Thymus (tissue), 14 donors: ENCODE data around the gene RMI2. TPM values are rescaled to one million over a fixed set of nuclear protein-coding genes. Genes with fewer than 3 reads are reported as not detected.
"Not testable (repeated sequence)": the region's sequence is repeated elsewhere in the genome, so short reads cannot be mapped to it uniquely, and the experiment has no call there.

Experiments
- DNase-seq, 9 donors: peaks; one replicate each; pipeline ENCODE4 v3.0.0-alpha.2; 2013; ENCODE audit warnings: low spot score in 9 of 9, low read depth in 6 of 9, missing footprints in 1 of 9
- H3K27ac ChIP-seq, 2 donors: one replicate each; pipeline ENCODE4 v1.5.1; 2013; ENCODE audit warnings: control low read depth in 1 of 2, low read depth in 1 of 2, low read length in 1 of 2, mild to moderate bottlenecking in 1 of 2, moderate library complexity in 1 of 2
- H3K27me3 ChIP-seq, 2 donors: one replicate each; pipeline ENCODE4 v1.5.1; 2013; ENCODE audit warnings: low read length in 1 of 2; ENCODE audit not compliant: control insufficient read depth in 2 of 2, insufficient read depth in 1 of 2
- H3K36me3 ChIP-seq, 2 donors: one replicate each; pipeline ENCODE4 v1.5.1; 2013; ENCODE audit warnings: low read length in 1 of 2, mild to moderate bottlenecking in 1 of 2, moderate library complexity in 1 of 2; ENCODE audit not compliant: control insufficient read depth in 2 of 2, insufficient read depth in 2 of 2
- H3K4me1 ChIP-seq, 2 donors: one replicate each; pipeline ENCODE4 v1.5.1; 2013; ENCODE audit warnings: low read length in 2 of 2; ENCODE audit not compliant: control insufficient read depth in 2 of 2, insufficient read depth in 2 of 2
- H3K4me3 ChIP-seq, 2 donors: one replicate each; pipeline ENCODE4 v1.5.1; 2013; ENCODE audit warnings: low read length in 2 of 2, control low read depth in 1 of 2, mild to moderate bottlenecking in 1 of 2
- H3K9me3 ChIP-seq, 2 donors: one replicate each; pipeline ENCODE4 v1.5.1; 2013; ENCODE audit warnings: low read length in 1 of 2, mild to moderate bottlenecking in 1 of 2; ENCODE audit not compliant: control insufficient read depth in 2 of 2, insufficient read depth in 1 of 2
- WGBS: extraction: QIAGEN DNeasy Blood & Tissue Kit; methylation state at CpG from one replicate; pipeline ENCODE4 v1.1.7; 2013; 5-methylcytosine and 5-hydroxymethylcytosine counted together
- long read RNA-seq, 10 donors: transcript quantifications; one replicate each; lab custom pipeline, GENCODE V29; 2026
- polyA plus RNA-seq: library from polyadenylated mRNA; stranded (reverse); fragments of 200-250 nt; gene quantifications from one replicate; pipeline ENCODE4 v1.2.3, GENCODE V29; 2013
- total RNA-seq: library from RNA; stranded (reverse); fragments of 120-200 nt; gene quantifications from one replicate; pipeline ENCODE4 v1.2.4, GENCODE V29; 2013
- donor health status: healthy.

The RMI2 gene
- total RNA-seq (29.2 TPM), polyA plus RNA-seq (15.6 TPM)
- long read RNA-seq, donor 1, partial matches to known transcripts: 0 of 1 reads
- long read RNA-seq, donor 1, other reads (novel, unspliced or antisense): 0 of 1 reads
- long read RNA-seq, donor 2: 0 reads
- long read RNA-seq, donor 3, transcript RMI2-201 (2 exons, 1,457 nt): major isoform, 14 of 65 reads
- long read RNA-seq, donor 3, partial matches to known transcripts: 0 of 65 reads
- long read RNA-seq, donor 3, other reads (novel, unspliced or antisense): 51 of 65 reads
- long read RNA-seq, donor 4, transcript RMI2-201 (2 exons, 1,457 nt): major isoform, 8 of 79 reads
- long read RNA-seq, donor 4, partial matches to known transcripts: 0 of 79 reads
- long read RNA-seq, donor 4, other reads (novel, unspliced or antisense): 69 of 79 reads
- long read RNA-seq, donor 5, transcript RMI2-201 (2 exons, 1,457 nt): major isoform, 34 of 34 reads
- long read RNA-seq, donor 5, partial matches to known transcripts: 0 of 34 reads
- long read RNA-seq, donor 5, other reads (novel, unspliced or antisense): 0 of 34 reads
- long read RNA-seq, donor 6, transcript RMI2-201 (2 exons, 1,457 nt): major isoform, 23 of 74 reads
- long read RNA-seq, donor 6, partial matches to known transcripts: 0 of 74 reads
- long read RNA-seq, donor 6, other reads (novel, unspliced or antisense): 51 of 74 reads
- long read RNA-seq, donor 7, transcript RMI2-201 (2 exons, 1,457 nt): major isoform, 20 of 22 reads
- long read RNA-seq, donor 7, partial matches to known transcripts: 0 of 22 reads
- long read RNA-seq, donor 7, other reads (novel, unspliced or antisense): 0 of 22 reads
- long read RNA-seq, donor 8, transcript RMI2-201 (2 exons, 1,457 nt): major isoform, 15 of 15 reads
- long read RNA-seq, donor 8, partial matches to known transcripts: 0 of 15 reads
- long read RNA-seq, donor 8, other reads (novel, unspliced or antisense): 0 of 15 reads
- long read RNA-seq, donor 9, transcript RMI2-201 (2 exons, 1,457 nt): major isoform, 12 of 33 reads
- long read RNA-seq, donor 9, partial matches to known transcripts: 20 of 33 reads
- long read RNA-seq, donor 9, other reads (novel, unspliced or antisense): 0 of 33 reads
- long read RNA-seq, donor 10, transcript RMI2-201 (2 exons, 1,457 nt): major isoform, 26 of 26 reads
- long read RNA-seq, donor 10, partial matches to known transcripts: 0 of 26 reads
- long read RNA-seq, donor 10, other reads (novel, unspliced or antisense): 0 of 26 reads

DNA sequence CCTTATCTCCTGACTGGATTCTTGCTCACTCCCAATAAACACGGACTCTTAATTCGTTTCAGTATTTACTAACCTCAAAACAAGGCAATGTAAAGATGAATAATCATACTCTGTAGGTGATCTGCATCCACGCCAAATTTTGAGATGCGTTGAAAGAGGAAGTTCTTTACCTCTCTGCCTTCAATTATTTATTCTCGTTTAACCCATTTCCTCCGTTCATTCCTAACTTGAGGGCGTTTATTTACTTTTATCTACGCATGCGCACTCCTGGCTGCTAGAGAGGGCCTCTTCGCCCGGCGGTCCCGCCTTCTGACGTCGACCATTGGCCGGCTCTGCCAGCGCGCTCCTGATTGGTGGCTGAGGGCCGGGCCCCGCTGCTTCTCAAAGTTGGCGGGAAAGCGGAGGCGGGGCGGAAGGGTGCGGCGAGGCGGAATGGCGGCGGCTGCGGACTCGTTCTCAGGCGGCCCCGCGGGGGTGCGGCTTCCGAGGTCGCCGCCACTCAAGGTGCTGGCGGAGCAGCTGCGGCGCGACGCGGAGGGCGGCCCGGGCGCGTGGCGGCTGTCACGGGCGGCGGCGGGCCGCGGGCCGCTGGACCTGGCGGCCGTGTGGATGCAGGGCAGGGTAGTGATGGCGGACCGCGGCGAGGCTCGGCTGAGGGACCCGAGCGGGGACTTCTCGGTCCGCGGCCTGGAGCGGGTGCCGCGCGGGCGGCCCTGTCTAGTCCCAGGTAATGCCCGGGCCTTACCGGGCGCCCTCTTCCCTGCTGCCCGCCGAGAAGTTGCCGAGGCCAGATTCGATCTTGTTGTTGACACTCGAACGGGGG lies at the start of gene RMI2:
Gene RMI2 (plus strand): TSS at position 420 of the 823 bp plus-strand sequence. CDS start 13 bp downstream, at position 433.
- H3K27ac ChIP-seq: peak within 1 kb of the TSS in 1 of 2 donors; percentile 72
- peaks cover 3 to 4% of the 10 kb centered on the region in 2 donors for H3K36me3 ChIP-seq
- peak; percentile 93 to 98 (median 97) for DNase-seq
- under 1% methylated on average over 82 of the region's 82 CpGs for WGBS
- peak within 1 kb of the TSS; percentile 54 to 84 for H3K4me3 ChIP-seq
- no peaks in the 10 kb centered on the region for H3K9me3 ChIP-seq
- H3K4me1 ChIP-seq: peaks cover 16 to 68% of the 10 kb centered on the region in 2 donors
- no peaks in the 10 kb centered on the region for H3K27me3 ChIP-seq

DNA sequence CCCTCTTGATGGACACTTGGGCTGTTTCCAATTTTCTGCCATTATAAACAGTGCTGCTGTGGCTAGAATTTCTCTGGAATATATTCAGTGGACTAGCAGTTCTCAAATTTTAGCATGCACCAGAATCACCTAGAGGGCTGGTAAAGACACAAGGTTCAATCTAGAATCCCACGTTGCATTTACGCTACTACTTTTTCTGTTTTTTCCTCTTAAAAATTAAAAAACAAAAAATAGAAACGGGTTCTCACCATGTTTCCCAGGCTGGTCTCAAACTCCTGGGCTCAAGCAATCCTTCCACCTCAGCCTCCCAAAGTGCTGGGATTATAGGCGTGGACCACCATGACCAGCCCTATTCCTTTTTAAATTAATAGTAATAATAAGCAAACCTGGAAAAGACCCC lies 49.6 kb upstream of the RMI2 start:
- H3K4me3 ChIP-seq: no peak overlapping the region
- H3K27me3 ChIP-seq: no peaks in the 10 kb centered on the region
- H3K4me1 ChIP-seq: peaks cover 57 to 84% of the 10 kb centered on the region in 2 donors
- no peaks in the 10 kb centered on the region for H3K36me3 ChIP-seq
- DNase-seq: no peak
- peaks cover 0 to 4% of the 10 kb centered on the region in 2 donors for H3K9me3 ChIP-seq
- H3K27ac ChIP-seq: no peak overlapping the region
- WGBS: over 99% methylated on average over 4 of the region's 4 CpGs

DNA sequence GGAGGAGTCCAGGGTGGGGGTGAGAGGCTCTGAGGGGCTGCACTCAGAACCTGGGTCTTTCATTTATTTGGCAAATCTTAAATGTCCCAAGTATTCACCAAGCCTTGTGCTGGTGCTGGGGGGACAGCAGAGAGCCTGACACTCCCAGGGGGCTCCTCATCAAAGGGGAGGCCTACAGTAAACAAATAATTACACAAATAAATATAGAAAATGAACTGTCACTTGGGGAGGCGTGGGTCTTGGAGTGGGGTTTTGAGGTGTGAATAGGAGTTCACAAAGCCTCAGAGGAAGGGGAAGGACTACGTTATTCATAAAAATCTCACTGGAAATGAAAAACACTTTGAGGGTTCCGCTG lies 48.9 kb upstream of the RMI2 start:
- Histone ChIP-seq H3K36me3 (no peaks in the 10 kb centered on the region), H3K9me3 (peaks cover 0 to 4% of the 10 kb centered on the region in 2 donors), H3K4me1 (peaks cover 58 to 89% of the 10 kb centered on the region in 2 donors), H3K4me3 (no peak overlapping the region), H3K27ac (peak overlapping the region; percentile 10 to 96), H3K27me3 (no peaks in the 10 kb centered on the region)
- 90% methylated on average over 3 of the region's 3 CpGs for WGBS
- DNase-seq: no peak

DNA sequence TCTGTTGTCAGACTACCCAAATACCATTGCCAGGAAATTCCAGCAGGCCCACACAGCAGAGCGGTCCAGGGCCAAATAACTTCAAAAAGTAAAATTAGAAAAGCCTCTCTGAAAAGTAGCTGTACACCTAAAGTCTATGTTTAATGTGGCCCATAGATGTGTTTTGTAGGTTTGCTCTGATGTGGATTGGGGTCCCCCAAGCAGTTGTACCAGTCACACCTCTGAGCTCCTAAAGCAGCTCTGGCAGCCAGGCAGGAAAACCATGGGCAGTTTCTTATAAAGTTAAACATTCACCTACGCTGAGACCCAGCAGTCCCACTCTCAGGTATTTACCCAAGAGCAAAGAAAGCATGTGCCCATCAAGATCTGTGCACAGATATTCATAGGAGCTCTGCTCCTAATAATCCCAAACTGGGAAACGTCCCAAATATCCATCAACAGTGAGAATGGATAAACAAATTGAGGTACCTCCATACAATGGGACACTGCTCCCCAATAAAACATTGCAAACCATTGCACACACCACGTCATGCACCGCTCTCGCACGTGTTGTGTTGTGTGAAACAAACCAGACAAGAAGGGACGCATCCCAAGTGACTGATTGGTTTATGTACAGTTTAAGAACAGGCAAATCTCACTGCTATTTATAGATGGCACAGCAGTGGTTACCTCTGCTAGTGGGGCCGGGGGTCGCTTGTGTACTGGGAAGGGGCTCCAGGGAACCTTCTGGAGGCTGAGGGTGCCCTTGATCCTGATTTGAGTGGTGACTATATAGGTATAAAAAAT lies 48.4 kb upstream of the RMI2 start:
- H3K27me3 ChIP-seq: no peaks in the 10 kb centered on the region
- DNase-seq: peak in 2 of 9 donors; percentile 46 to 76
- peaks cover 0 to 4% of the 10 kb centered on the region in 2 donors for H3K9me3 ChIP-seq
- H3K4me3 ChIP-seq: peak overlapping the region in 1 of 2 donors; percentile 21
- peaks cover 62 to 94% of the 10 kb centered on the region in 2 donors for H3K4me1 ChIP-seq
- WGBS: 27% methylated on average over 10 of the region's 10 CpGs
- H3K27ac ChIP-seq: peak overlapping the region; percentile 89 to 96
- H3K36me3 ChIP-seq: no peaks in the 10 kb centered on the region

DNA sequence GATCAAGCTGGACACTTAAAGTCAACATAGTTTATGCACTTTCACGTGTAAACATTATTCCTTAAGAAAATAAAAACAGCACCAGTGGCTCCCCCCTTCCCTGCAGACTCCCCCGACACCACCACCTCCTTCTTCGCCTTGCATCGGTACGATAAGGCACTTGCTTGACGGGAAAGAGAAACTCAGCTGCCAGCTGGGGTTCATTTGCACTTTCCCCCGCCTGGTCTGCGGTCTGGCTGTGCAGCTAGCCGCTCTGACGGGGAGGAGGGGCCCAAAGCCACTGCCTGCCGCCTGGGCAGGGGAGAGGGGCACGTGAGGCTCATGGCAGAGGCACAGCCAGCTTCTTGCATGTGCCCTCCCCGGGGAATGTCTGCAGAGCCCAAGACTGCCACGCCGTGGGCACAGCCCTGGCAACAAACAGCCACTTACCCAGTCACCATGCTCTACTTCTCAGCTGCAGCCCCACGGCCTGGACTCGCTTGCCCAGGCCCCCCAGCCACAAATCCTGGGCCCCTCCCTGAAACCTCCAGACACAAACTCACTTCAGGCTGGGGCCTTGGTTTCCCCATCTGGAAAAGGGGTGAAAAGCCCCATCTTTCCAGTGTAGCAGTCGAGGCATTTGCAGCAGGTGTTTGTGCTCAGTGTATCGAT lies 47.6 kb upstream of the RMI2 start:
- Histone ChIP-seq H3K36me3 (no peaks in the 10 kb centered on the region), H3K4me1 (peaks cover 62 to 93% of the 10 kb centered on the region in 2 donors), H3K9me3 (peaks cover 0 to 4% of the 10 kb centered on the region in 2 donors), H3K4me3 (peak overlapping the region; percentile 14 to 21), H3K27me3 (no peaks in the 10 kb centered on the region), H3K27ac (peak overlapping the region; percentile 89 to 96)
- peak; percentile 60 to 92 (median 72) for DNase-seq
- WGBS: 2% methylated on average over 19 of the region's 19 CpGs

DNA sequence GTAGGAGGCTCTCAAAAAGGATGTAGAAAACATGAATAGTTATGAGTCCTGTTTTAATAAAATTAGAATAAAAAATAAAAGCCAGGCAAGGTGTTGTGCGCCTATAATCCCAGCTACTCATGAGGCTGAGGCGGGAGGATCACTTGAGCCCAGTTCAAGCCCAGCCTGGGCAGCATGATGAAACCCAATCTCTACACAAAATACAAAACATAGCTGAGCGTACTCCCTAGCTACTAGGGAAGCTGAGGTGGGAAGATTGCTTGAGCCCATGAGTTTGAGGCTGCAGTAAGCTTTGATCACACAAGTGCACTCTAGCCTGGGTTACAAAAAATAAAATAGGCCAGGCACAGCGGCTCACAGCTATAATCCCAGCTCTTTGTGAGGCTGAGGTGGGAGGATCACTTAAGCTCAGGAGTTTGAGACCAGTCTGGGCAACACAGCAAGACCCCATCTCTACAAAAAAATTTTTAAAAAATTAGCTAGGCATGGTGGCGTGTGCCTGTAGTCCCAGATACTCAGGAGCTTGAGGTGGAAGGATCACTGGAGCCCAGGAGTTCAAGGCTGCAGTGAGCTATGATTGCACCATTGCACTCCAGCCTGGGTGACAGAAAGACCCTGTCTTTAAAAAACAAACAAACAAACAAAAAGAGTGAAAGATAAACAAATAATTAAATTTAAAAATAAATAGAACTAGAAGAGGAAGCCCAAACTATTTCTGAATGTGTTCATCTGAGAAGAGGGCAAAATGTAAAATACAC lies 46.9 kb upstream of the RMI2 start:
- Histone ChIP-seq H3K27ac (peak overlapping the region; percentile 89 to 96), H3K4me1 (peaks cover 61 to 92% of the 10 kb centered on the region in 2 donors), H3K27me3 (no peaks in the 10 kb centered on the region), H3K36me3 (no peaks in the 10 kb centered on the region), H3K9me3 (peaks cover 0 to 4% of the 10 kb centered on the region in 2 donors), H3K4me3 (peak overlapping the region; percentile 5 to 21)
- DNase-seq: peak in 1 of 9 donors; percentile 62
- 67% methylated on average over 5 of the region's 5 CpGs for WGBS

DNA sequence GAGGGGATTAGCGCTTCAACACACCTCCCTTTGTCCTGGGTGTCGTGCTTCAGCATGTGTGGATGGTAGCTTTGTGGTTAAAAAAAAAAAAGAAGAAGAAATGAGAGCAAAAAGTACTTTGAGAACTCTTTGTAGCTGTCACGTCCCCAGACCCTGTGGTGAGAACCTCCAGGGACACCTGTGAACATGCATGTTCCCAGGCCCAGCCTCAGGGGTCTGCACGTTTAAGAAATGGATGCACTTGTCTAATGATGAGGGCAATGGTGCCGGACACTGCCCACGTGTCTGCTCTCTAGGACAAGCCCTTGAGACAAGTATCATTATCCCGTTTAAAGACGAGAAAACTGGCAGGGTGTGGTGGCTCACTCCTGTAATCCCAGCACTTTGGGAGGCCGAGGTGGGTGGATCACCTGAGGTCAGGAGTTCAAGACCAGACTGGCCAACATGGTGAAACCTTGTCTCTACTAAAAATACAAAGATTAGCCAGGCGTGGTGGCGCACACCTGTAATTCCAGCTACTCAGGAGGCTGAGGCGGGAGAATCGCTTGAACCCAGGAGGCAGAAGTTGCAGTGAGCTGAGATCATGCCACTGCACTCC lies 46.2 kb upstream of the RMI2 start:
- not testable (repeated sequence) for H3K9me3 ChIP-seq, H3K36me3 ChIP-seq, H3K27me3 ChIP-seq
- WGBS: 59% methylated on average over 13 of the region's 13 CpGs
- Histone ChIP-seq H3K4me1 (peaks cover 57 to 89% of the 10 kb centered on the region in 2 donors), H3K27ac (peak overlapping the region; percentile 55 to 96), H3K4me3 (peak overlapping the region in 1 of 2 donors; percentile 5)
- peak in 5 of 9 donors; percentile 55 to 88 (median 64) for DNase-seq
